HL-60 (cell line): ENCODE results near the gene C11orf71.

Experiments
- DNase-seq, 2 experiments: peaks; one replicate each; pipeline ENCODE4 v3.0.0-alpha.2; 2010 to 2020; ENCODE audit warnings: low read depth in 1 of 2, low spot score in 1 of 2
- H3K27ac ChIP-seq: fragments of 250-450 bp; sonication (Bioruptor Pico); replicated peaks from 2 replicates; pipeline ENCODE4 v1.5.1; 2020; ENCODE audit warnings: mild to moderate bottlenecking, moderate library complexity
- H3K27me3 ChIP-seq: fragments of 250-450 bp; sonication (Bioruptor Pico); 2 replicates; pipeline ENCODE4 v1.5.1; 2021; ENCODE audit warnings: mild to moderate bottlenecking, moderate library complexity; ENCODE audit not compliant: insufficient read depth, poor library complexity, severe bottlenecking
- H3K4me3 ChIP-seq: replicated peaks from 2 replicates; pipeline ENCODE4 v1.5.1; 2011; ENCODE audit warnings: mild to moderate bottlenecking, control low read depth, low read length; ENCODE audit not compliant: insufficient read depth
- GABPA ChIP-seq: IDR thresholded peaks from 2 replicates; pipeline ENCODE4 v1.6.1; 2012; ENCODE audit warnings: low read depth
- POLR2AphosphoS5 ChIP-seq: IDR thresholded peaks from 2 replicates; pipeline ENCODE4 v1.6.1; 2012; ENCODE audit warnings: low read depth
- SPI1 ChIP-seq: IDR thresholded peaks from 2 replicates; pipeline ENCODE4 v1.6.1; 2012; ENCODE audit warnings: low read depth, mild to moderate bottlenecking, borderline replicate concordance
- TF ChIP-seq, protein P1 (sequence below): IDR thresholded peaks from 2 replicates; pipeline ENCODE4 v1.6.1; 2012; ENCODE audit warnings: low read depth; ENCODE audit not compliant: insufficient replicate concordance
- TF ChIP-seq, protein P2 (sequence below): IDR thresholded peaks from one replicate; pipeline ENCODE4 v1.5.1; 2011; ENCODE audit warnings: low read length, control low read depth, inconsistent platforms; ENCODE audit not compliant: insufficient read depth

Gene C11orf71

DNA sequence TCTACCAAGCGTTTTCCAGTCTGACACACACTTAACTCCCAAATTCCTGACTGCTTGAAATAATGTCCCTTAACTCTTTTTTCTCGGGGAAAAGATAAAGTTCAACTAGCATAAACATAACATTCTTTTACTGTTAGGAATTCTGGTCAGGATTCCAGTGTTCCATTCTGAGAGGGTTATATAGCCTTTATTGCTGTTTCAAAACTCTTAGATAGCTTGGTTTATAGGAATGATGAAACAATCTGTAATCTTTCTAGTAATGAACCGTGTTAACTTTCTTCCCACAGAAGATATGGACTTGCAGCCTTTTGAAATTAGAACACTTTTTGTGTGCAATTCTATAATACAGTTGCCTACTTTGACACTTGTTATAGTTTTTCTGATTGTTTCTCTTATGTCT lies 47.6 kb upstream of the C11orf71 start:
- TF ChIP-seq POLR2AphosphoS5 (no peak), GABPA (no peak), SPI1 (no peak)
- TF ChIP-seq, protein P1, sequence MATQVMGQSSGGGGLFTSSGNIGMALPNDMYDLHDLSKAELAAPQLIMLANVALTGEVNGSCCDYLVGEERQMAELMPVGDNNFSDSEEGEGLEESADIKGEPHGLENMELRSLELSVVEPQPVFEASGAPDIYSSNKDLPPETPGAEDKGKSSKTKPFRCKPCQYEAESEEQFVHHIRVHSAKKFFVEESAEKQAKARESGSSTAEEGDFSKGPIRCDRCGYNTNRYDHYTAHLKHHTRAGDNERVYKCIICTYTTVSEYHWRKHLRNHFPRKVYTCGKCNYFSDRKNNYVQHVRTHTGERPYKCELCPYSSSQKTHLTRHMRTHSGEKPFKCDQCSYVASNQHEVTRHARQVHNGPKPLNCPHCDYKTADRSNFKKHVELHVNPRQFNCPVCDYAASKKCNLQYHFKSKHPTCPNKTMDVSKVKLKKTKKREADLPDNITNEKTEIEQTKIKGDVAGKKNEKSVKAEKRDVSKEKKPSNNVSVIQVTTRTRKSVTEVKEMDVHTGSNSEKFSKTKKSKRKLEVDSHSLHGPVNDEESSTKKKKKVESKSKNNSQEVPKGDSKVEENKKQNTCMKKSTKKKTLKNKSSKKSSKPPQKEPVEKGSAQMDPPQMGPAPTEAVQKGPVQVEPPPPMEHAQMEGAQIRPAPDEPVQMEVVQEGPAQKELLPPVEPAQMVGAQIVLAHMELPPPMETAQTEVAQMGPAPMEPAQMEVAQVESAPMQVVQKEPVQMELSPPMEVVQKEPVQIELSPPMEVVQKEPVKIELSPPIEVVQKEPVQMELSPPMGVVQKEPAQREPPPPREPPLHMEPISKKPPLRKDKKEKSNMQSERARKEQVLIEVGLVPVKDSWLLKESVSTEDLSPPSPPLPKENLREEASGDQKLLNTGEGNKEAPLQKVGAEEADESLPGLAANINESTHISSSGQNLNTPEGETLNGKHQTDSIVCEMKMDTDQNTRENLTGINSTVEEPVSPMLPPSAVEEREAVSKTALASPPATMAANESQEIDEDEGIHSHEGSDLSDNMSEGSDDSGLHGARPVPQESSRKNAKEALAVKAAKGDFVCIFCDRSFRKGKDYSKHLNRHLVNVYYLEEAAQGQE = no peak
- TF ChIP-seq, protein P2, sequence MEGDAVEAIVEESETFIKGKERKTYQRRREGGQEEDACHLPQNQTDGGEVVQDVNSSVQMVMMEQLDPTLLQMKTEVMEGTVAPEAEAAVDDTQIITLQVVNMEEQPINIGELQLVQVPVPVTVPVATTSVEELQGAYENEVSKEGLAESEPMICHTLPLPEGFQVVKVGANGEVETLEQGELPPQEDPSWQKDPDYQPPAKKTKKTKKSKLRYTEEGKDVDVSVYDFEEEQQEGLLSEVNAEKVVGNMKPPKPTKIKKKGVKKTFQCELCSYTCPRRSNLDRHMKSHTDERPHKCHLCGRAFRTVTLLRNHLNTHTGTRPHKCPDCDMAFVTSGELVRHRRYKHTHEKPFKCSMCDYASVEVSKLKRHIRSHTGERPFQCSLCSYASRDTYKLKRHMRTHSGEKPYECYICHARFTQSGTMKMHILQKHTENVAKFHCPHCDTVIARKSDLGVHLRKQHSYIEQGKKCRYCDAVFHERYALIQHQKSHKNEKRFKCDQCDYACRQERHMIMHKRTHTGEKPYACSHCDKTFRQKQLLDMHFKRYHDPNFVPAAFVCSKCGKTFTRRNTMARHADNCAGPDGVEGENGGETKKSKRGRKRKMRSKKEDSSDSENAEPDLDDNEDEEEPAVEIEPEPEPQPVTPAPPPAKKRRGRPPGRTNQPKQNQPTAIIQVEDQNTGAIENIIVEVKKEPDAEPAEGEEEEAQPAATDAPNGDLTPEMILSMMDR = no peak
- no peaks in the 10 kb centered on the region for H3K27me3 ChIP-seq
- no peak for DNase-seq
- no peak overlapping the region for H3K27ac ChIP-seq
- no peak overlapping the region for H3K4me3 ChIP-seq

DNA sequence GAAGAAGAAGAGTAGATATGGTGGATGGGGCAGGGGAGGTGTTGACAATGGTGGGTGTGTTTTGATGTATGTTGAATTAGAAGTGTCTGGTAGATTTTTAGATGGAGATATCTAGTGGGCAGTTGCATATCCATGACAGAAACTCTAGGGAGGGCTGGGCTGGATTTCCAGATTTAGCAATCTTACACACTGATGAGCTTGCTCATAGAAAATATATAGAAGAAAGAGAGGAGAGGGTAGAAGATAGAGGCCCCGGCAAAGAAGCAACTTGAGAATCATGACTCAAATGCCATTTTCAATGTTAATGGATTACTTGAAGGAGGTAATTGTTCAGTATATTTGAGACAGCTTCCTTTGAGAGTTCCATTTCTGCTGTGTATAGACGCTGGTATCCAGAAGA lies 47.1 kb upstream of the C11orf71 start:
- Histone ChIP-seq H3K4me3 (no peak overlapping the region), H3K27me3 (no peaks in the 10 kb centered on the region), H3K27ac (no peak overlapping the region)
- TF ChIP-seq GABPA (no peak), SPI1 (no peak), POLR2AphosphoS5 (no peak)
- TF ChIP-seq, protein P1 = no peak
- TF ChIP-seq, protein P2 = no peak
- DNase-seq = no peak

DNA sequence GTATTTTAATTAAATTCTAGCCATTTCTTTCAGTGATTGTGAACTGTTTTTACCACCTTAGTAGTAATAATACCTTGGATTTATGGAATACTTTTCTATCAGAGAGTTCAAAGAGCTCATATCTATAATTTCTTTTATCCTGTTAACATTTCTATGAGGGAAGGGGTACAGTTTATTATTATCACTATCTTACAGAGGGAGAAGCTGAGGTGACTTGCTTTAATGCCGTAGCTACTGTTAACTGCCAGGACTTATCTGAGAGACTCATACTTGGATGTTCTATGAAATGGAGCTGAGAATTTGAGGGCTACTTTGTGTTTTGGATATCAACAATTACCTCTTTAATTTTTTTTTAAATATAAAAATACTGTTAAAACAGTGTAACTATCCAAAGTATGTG lies 42.2 kb upstream of the C11orf71 start:
- Histone ChIP-seq H3K4me3 (no peak overlapping the region), H3K27me3 (no peaks in the 10 kb centered on the region), H3K27ac (no peak overlapping the region)
- TF ChIP-seq, protein P1 = no peak
- no peak for TF ChIP-seq POLR2AphosphoS5
- TF ChIP-seq GABPA = no peak
- TF ChIP-seq, protein P2 = no peak
- no peak for TF ChIP-seq SPI1
- DNase-seq = no peak
